Mucosa of stomach (tissue), 1 donor: Measurements from ENCODE around the gene RGS16.

Experiments used
- H3K27me3 ChIP-seq: one replicate; pipeline ENCODE4 v1.7.0; 2013; ENCODE audit warnings: mild to moderate bottlenecking, low read length; ENCODE audit not compliant: control insufficient read depth, insufficient read depth
- H3K36me3 ChIP-seq: one replicate; pipeline ENCODE4 v1.7.0; 2013; ENCODE audit warnings: low read length; ENCODE audit not compliant: control insufficient read depth, insufficient read depth
- H3K4me1 ChIP-seq: one replicate; pipeline ENCODE4 v1.7.0; 2013; ENCODE audit warnings: mild to moderate bottlenecking, low read length; ENCODE audit not compliant: control insufficient read depth, insufficient read depth
- H3K4me3 ChIP-seq: one replicate; pipeline ENCODE4 v1.7.0; 2013; ENCODE audit warnings: low read length
- H3K9ac ChIP-seq: one replicate; pipeline ENCODE4 v1.7.0; 2013; ENCODE audit warnings: mild to moderate bottlenecking, low read length, moderate library complexity
- H3K9me3 ChIP-seq: one replicate; pipeline ENCODE4 v1.7.0; 2013; ENCODE audit warnings: mild to moderate bottlenecking, low read length, moderate library complexity; ENCODE audit not compliant: control insufficient read depth
- donor health status: Pancreatic carcinoma.

Gene RGS16

GRCh38 chr1:182604175-182605164 lies at the start of gene RGS16:
Gene RGS16 (minus strand): TSS chr1:182604389. CDS start chr1:182604259, 130 bp downstream.
- Histone ChIP-seq H3K9me3 (no peaks in the 10 kb centered on the region), H3K27me3 (no peaks in the 10 kb centered on the region), H3K9ac (peak within 1 kb of the TSS; percentile 50), H3K36me3 (no peaks in the 10 kb centered on the region), H3K4me1 (peaks cover 23% of the 10 kb centered on the region), H3K4me3 (peak within 1 kb of the TSS; percentile 39)

GRCh38 chr1:182653986-182654385 lies 49.8 kb upstream of the RGS16 start:
- no peaks in the 10 kb centered on the region for H3K4me1 ChIP-seq
- H3K27me3 ChIP-seq, result no peaks in the 10 kb centered on the region
- H3K36me3 ChIP-seq, result no peaks in the 10 kb centered on the region
- no peak overlapping the region for H3K4me3 ChIP-seq
- no peak overlapping the region for H3K9ac ChIP-seq
- no peaks in the 10 kb centered on the region for H3K9me3 ChIP-seq

GRCh38 chr1:182652933-182653332 lies 48.7 kb upstream of the RGS16 start:
- Histone ChIP-seq H3K9me3 (no peaks in the 10 kb centered on the region), H3K4me3 (no peak overlapping the region), H3K4me1 (no peaks in the 10 kb centered on the region), H3K9ac (no peak overlapping the region), H3K36me3 (no peaks in the 10 kb centered on the region), H3K27me3 (no peaks in the 10 kb centered on the region)

- Histone ChIP-seq H3K4me3 (no peak overlapping the region), H3K9ac (no peak overlapping the region), H3K4me1 (no peaks in the 10 kb centered on the region), H3K36me3 (no peaks in the 10 kb centered on the region), H3K9me3 (no peaks in the 10 kb centered on the region), H3K27me3 (no peaks in the 10 kb centered on the region)
Measured at GRCh38 chr1:182651339-182651724, 47.1 kb upstream of the RGS16 start.

GRCh38 chr1:182650678-182651338 lies 46.6 kb upstream of the RGS16 start:
- H3K4me3 ChIP-seq, result no peak overlapping the region
- H3K36me3 ChIP-seq, result no peaks in the 10 kb centered on the region
- H3K27me3 ChIP-seq, result no peaks in the 10 kb centered on the region
- H3K9ac ChIP-seq, result no peak overlapping the region
- no peaks in the 10 kb centered on the region for H3K9me3 ChIP-seq
- no peaks in the 10 kb centered on the region for H3K4me1 ChIP-seq

GRCh38 chr1:182649041-182649440 lies 44.9 kb upstream of the RGS16 start:
- Histone ChIP-seq H3K27me3 (no peaks in the 10 kb centered on the region), H3K4me1 (peaks cover 6% of the 10 kb centered on the region), H3K9me3 (no peaks in the 10 kb centered on the region), H3K36me3 (no peaks in the 10 kb centered on the region), H3K4me3 (no peak overlapping the region), H3K9ac (no peak overlapping the region)

GRCh38 chr1:182646739-182647138 lies 42.5 kb upstream of the RGS16 start:
- Histone ChIP-seq H3K9me3 (no peaks in the 10 kb centered on the region), H3K4me1 (peaks cover 6% of the 10 kb centered on the region), H3K36me3 (no peaks in the 10 kb centered on the region), H3K4me3 (no peak overlapping the region), H3K9ac (no peak overlapping the region), H3K27me3 (no peaks in the 10 kb centered on the region)

- Histone ChIP-seq H3K4me3 (no peak overlapping the region), H3K9me3 (no peaks in the 10 kb centered on the region), H3K9ac (no peak overlapping the region), H3K4me1 (peaks cover 6% of the 10 kb centered on the region), H3K27me3 (no peaks in the 10 kb centered on the region), H3K36me3 (no peaks in the 10 kb centered on the region)
Measured at GRCh38 chr1:182644886-182645285, 40.7 kb upstream of the RGS16 start.

- Histone ChIP-seq H3K27me3 (no peaks in the 10 kb centered on the region), H3K36me3 (no peaks in the 10 kb centered on the region), H3K9me3 (no peaks in the 10 kb centered on the region), H3K4me1 (peaks cover 6% of the 10 kb centered on the region), H3K9ac (no peak overlapping the region), H3K4me3 (no peak overlapping the region)
Measured at GRCh38 chr1:182643699-182644098, 39.5 kb upstream of the RGS16 start.

GRCh38 chr1:182642461-182642860 lies 38.3 kb upstream of the RGS16 start:
- H3K9ac ChIP-seq, result no peak overlapping the region
- no peaks in the 10 kb centered on the region for H3K9me3 ChIP-seq
- H3K27me3 ChIP-seq, result no peaks in the 10 kb centered on the region
- no peak overlapping the region for H3K4me3 ChIP-seq
- H3K4me1 ChIP-seq, result peaks cover 6% of the 10 kb centered on the region
- H3K36me3 ChIP-seq, result no peaks in the 10 kb centered on the region

GRCh38 chr1:182641561-182641960 lies 37.4 kb upstream of the RGS16 start:
- H3K9ac ChIP-seq, result no peak overlapping the region
- no peak overlapping the region for H3K4me3 ChIP-seq
- H3K36me3 ChIP-seq, result no peaks in the 10 kb centered on the region
- H3K27me3 ChIP-seq, result no peaks in the 10 kb centered on the region
- H3K4me1 ChIP-seq, result peaks cover 6% of the 10 kb centered on the region
- no peaks in the 10 kb centered on the region for H3K9me3 ChIP-seq

- Histone ChIP-seq H3K4me3 (no peak overlapping the region), H3K36me3 (no peaks in the 10 kb centered on the region), H3K27me3 (no peaks in the 10 kb centered on the region), H3K4me1 (no peaks in the 10 kb centered on the region), H3K9me3 (no peaks in the 10 kb centered on the region), H3K9ac (no peak overlapping the region)
Measured at GRCh38 chr1:182639330-182639729, 35.1 kb upstream of the RGS16 start.
